Kidney epithelial cell (primary cell): ENCODE results near the gene LDLRAD4. TPM values are rescaled to one million over a fixed set of nuclear protein-coding genes. Genes with fewer than 3 reads are reported as not detected.

Experiments used
- DNase-seq: peaks from one replicate; pipeline ENCODE4 v3.0.0-alpha.2; 2010; ENCODE audit warnings: low read depth
- H3K27me3 ChIP-seq: 2 replicates; pipeline ENCODE4 v1.6.0; 2011; ENCODE audit warnings: low read length; ENCODE audit not compliant: control insufficient read depth, insufficient read depth
- H3K36me3 ChIP-seq: 2 replicates; pipeline ENCODE4 v1.5.1; 2011; ENCODE audit warnings: low read length; ENCODE audit not compliant: control insufficient read depth, insufficient read depth
- H3K4me3 ChIP-seq: 2 replicates; pipeline ENCODE4 v1.5.1; 2011; ENCODE audit warnings: low read depth, mild to moderate bottlenecking, control low read depth, low read length
- total RNA-seq: library from RNA; depleted of rRNA; stranded (reverse); fragments of >200 nt; gene quantifications from 2 replicates; pipeline ENCODE4 v1.2.3, GENCODE V29; 2015
- TF ChIP-seq, protein P1 (sequence below): IDR thresholded peaks from 2 replicates; pipeline ENCODE4 v1.5.1; 2011; ENCODE audit warnings: mild to moderate bottlenecking, moderate library complexity, low read length, control low read depth, inconsistent platforms; ENCODE audit not compliant: insufficient read depth, poor library complexity, severe bottlenecking

Gene LDLRAD4
- total RNA-seq, 1 donor from 2014 or later, result 5.8 TPM

DNA sequence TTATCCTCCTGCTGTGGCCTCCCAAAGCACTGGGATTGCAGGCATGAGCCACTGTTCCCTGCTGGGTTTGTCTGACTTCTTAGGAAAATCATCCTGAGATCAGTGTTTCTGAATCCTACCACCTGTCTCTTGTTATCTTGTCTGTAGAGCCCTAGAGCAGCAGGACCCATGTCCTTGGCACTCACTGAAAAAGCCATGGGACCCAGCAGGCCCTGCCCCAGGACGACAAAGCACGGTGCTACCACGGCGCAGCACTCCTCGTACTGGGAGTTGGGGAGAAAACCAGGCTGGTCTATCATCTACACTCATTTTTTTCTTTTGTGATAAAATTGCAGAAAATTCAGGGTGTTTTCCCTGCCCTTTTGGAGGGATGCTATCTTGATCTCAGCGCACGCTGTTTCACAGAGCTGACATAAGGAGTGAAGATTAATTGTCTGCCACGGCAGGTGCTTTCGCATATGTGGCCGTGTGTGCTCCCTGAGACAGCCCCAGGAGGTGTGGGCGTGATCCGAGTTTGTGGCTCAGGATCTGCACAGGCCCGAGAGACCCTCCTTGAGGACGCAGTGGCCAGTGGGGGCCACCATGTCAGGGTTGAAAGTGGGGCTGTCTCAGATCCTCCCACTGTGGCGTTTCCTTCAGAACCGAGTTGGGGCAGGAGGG is 179.1 kb downstream of the LDLRAD4 start:
- TF ChIP-seq, protein P1, sequence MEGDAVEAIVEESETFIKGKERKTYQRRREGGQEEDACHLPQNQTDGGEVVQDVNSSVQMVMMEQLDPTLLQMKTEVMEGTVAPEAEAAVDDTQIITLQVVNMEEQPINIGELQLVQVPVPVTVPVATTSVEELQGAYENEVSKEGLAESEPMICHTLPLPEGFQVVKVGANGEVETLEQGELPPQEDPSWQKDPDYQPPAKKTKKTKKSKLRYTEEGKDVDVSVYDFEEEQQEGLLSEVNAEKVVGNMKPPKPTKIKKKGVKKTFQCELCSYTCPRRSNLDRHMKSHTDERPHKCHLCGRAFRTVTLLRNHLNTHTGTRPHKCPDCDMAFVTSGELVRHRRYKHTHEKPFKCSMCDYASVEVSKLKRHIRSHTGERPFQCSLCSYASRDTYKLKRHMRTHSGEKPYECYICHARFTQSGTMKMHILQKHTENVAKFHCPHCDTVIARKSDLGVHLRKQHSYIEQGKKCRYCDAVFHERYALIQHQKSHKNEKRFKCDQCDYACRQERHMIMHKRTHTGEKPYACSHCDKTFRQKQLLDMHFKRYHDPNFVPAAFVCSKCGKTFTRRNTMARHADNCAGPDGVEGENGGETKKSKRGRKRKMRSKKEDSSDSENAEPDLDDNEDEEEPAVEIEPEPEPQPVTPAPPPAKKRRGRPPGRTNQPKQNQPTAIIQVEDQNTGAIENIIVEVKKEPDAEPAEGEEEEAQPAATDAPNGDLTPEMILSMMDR, result no peak

GRCh38 chr18:13398631-13399030 is 180.1 kb downstream of the LDLRAD4 start:
- H3K27me3 ChIP-seq, result no peaks in the 10 kb centered on the region
- H3K36me3 ChIP-seq, result no peaks in the 10 kb centered on the region
- TF ChIP-seq, protein P1, result no peak
- no peak for DNase-seq
- no peak overlapping the region for H3K4me3 ChIP-seq

More for the DNA sequence above, 179.1 kb downstream of the LDLRAD4 start:
- Histone ChIP-seq H3K4me3 (no peak overlapping the region), H3K27me3 (peaks cover 4% of the 10 kb centered on the region), H3K36me3 (no peaks in the 10 kb centered on the region)
- no peak for DNase-seq

GRCh38 chr18:13399511-13399910 is 181.0 kb downstream of the LDLRAD4 start:
- TF ChIP-seq, protein P1, result no peak
- no peaks in the 10 kb centered on the region for H3K36me3 ChIP-seq
- H3K4me3 ChIP-seq, result no peak overlapping the region
- no peak for DNase-seq
- H3K27me3 ChIP-seq, result no peaks in the 10 kb centered on the region

GRCh38 chr18:13400636-13401315 is 182.2 kb downstream of the LDLRAD4 start:
- TF ChIP-seq, protein P1, result no peak
- H3K27me3 ChIP-seq, result no peaks in the 10 kb centered on the region
- no peak overlapping the region for H3K4me3 ChIP-seq

GRCh38 chr18:13401404-13401803 is 182.8 kb downstream of the LDLRAD4 start:
- no peaks in the 10 kb centered on the region for H3K27me3 ChIP-seq
- TF ChIP-seq, protein P1, result no peak
- DNase-seq, result no peak
- no peaks in the 10 kb centered on the region for H3K36me3 ChIP-seq
- no peak overlapping the region for H3K4me3 ChIP-seq

More at GRCh38 chr18:13400636-13401315, 182.2 kb downstream of the LDLRAD4 start:
- DNase-seq, result no peak
- H3K36me3 ChIP-seq, result no peaks in the 10 kb centered on the region
